OCI-LY3 (cell line): ENCODE measurements around the gene RNF168.

Experiments used
- CTCF ChIP-seq: fragments of 200-600, 300-600 bp; sonication (generic); IDR thresholded peaks from 2 replicates; pipeline ENCODE4 v1.5.1; 2014; ENCODE audit warnings: antibody characterized with exemption, low read length, low read depth
- EZH2phosphoT487 ChIP-seq: fragments of 200-600 bp; shearing (Covaris generic); IDR thresholded peaks from 2 replicates; pipeline ENCODE4 v1.6.1; 2018; ENCODE audit warnings: antibody characterized with exemption, mixed run types, low read depth

DNA sequence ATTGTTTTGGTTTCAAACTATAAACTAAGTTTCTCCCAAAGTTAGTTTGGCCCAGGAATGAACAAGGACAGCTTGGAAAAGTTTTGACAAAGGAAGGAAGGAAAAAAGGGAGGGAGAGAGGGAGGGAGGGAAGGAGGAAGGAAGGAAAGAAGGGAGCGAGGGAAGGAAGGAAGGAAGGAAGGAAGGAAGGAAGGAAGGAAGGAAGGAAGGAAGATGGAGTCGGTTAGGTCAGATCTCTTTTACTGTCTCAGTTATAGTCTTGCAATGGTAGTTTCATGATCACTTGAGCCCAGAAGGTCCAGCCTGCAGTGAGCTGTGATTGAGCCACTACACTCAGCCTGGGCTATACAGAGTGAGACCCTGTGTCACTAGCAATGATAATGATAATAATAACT lies 59.1 kb downstream of the RNF168 start:
- TF ChIP-seq CTCF, result no peak
- no peak for TF ChIP-seq EZH2phosphoT487
